HG02571 (cell line): ENCODE measurements around the gene OR6A2.
"Not testable (repeated sequence)": the region's sequence is repeated elsewhere in the genome, so short reads cannot be mapped to it uniquely, and the experiment has no call there.

ENCODE experiments used
- ATAC-seq: cut with Tn5 transposase; IDR thresholded peaks from one replicate; pipeline ENCODE4 v1.9.1; 2021; ENCODE audit warnings: mild to moderate bottlenecking, moderate library complexity; ENCODE audit not compliant: unreplicated experiment

OR6A2 gene

GRCh38 chr11:6799402-6799801 is at the start of gene OR6A2:
Gene OR6A2 (minus strand): TSS chr11:6799689. CDS start chr11:6795708, 3,981 bp downstream.
- ATAC-seq = no peak

GRCh38 chr11:6845383-6845782 is 45.9 kb upstream of the OR6A2 start, which contains the start of gene OR10A5:
Gene OR10A5 (plus strand): TSS chr11:6845683. CDS start chr11:6845683, 0 bp downstream.
- no peak for ATAC-seq

DNA sequence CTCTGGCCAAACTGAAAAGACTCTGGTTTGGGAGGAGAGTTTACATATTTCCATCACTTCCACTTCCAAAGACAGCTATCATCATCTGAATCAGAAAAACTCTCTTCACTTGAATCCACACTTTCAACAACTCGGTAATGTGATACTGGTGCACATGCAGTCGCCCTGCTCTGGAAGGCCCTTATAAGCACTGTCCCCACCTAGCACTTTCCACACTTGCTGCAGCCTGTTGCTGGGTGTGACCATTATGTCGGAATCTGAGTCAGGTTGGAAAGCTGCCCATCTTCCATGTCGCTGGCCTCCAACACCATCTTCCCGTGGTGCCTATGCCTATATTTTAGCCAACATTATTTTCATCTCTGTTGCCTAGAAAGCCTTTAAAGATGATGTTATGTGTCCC is 44.9 kb upstream of the OR6A2 start:
- ATAC-seq = no peak

- ATAC-seq = no peak
Measured at GRCh38 chr11:6843670-6844069, 44.2 kb upstream of the OR6A2 start.

GRCh38 chr11:6841694-6842093 is 42.2 kb upstream of the OR6A2 start:
- ATAC-seq = no peak

GRCh38 chr11:6834021-6834420 is 34.5 kb upstream of the OR6A2 start:
- no peak for ATAC-seq

- ATAC-seq = no peak
Measured at GRCh38 chr11:6833356-6833755, 33.9 kb upstream of the OR6A2 start.

DNA sequence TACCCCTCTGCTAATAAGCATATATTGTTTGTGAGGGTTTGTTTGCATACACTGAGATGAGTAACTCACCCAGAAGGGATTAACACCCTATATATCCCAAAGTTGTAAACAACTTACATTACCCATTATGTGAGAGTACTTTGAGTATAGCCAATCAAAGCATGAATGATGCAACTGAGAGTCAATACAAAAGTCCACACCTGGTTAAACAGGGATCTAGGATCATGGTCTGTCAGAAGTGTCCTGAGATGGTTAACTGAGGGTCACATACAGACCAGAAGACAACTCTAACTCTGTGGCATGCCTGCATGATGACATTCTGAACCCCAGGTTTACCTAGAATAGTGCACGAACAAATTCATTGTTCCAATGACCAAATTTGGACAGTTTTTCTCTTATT is 28.6 kb upstream of the OR6A2 start:
- no peak for ATAC-seq

DNA sequence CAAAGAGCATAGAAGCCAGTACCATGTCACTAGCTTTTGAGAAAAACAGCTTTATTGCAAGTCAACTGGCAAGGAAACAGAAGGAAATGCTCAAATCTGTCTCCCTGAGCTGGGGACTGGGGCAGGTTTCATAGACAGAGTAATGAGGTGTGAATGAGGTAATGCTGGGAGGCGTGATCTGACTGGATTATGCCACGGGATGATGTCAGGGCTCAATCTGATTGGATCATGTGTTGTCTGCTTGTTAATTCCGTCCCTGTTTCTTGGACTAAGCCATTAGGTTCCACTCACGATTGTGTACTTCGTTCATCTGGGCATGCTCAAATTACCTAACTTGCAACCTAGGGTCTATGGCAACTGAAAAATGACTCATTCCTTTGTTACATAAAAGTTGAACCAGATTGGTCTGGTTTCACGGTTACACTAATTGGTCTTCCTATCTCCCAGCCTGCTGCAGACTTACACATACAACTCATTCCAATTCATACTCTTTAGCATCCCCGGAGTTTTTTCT is 25.8 kb upstream of the OR6A2 start:
- no peak for ATAC-seq

- no peak for ATAC-seq
Measured at GRCh38 chr11:6824136-6824823, 24.8 kb upstream of the OR6A2 start.

DNA sequence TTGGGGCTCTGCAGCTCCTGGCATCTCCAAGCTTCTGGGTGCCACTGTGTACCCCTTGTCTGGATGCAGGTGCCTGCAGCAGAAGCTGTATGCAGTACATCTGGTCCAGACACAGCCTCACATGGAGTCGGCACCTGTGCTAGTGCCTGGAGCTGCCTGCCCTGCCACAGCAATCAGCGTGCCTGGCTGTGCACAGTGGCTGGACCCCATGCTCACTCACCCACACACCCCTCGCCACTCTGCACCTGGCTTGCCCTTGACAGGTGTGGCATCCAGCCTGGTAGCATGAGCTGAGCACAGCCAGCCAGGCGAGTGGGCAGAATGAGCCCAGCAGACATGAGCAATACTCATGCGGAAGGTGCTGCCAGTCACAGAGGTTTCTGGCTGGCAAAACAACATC is 19.5 kb upstream of the OR6A2 start:
- no peak for ATAC-seq

DNA sequence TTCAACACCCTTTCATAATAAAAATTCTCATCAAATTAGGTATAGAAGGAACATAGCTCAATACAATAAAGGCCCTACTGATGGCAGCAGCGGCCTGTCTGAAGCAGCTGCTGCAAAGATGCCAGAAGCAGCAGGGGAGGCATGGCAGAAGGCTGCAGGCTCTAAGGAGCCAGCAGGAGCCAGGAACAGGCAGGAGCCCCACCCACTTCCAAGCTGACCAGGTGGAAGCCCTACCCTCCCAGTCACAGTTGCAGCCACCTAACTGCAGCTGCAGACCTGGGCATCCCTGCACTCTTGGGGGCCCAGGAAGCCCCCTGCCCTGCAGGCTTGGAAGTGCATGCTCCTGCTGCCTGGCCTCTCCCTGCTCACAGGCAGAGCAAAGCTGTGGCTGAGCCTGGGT is 18.2 kb upstream of the OR6A2 start:
- no peak for ATAC-seq

DNA sequence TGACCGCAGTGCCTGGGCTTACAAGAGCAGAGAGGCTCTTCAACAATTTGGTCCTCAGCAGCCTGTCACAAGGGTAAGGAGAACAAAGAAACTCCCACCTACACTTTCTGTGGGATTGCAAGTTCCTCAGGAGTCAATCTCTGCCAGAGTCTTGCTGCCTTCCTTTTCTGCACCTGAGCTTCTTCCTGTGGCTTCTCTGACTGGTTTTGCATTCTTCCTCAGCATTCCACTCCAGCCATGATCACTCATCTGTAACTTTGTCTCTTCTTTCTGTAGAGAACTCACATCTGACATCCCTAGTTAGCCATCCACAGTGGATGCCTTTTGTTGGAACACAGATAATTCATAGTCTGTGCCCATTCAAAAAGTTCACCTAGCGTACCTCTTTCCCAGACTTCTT is 14.2 kb upstream of the OR6A2 start:
- no peak for ATAC-seq

DNA sequence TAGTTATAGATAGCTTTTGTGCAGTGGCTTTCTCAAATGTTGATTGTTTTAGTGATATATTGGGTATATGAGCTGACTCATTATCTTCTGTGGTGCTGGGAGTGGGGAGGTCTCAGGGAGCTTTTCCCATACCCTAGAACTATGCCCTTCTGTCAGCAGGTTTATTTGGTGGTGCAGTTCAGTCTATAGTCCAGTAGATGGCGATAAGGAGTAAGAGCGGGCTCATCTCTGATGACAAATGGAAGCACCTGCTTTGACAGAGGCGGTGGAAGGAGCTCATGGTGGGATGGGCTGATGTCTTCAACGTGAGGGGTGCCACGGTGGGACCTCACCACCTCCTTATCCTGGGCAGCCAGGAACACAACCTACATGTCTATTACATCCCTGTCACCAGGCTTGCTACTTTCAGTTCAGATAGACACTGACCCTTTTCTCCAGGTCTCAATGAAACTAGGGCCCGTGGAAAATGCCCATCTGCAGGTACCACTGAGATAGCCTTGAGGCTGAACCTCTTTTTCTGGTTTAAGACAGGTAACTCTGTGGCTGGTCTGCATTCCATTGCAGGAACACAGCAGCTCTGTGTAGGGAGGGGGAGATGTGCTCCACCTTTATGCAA is 13.0 kb upstream of the OR6A2 start:
- peak; percentile 77 for ATAC-seq

- ATAC-seq = not testable (repeated sequence)
Measured at GRCh38 chr11:6801075-6801474, 1.6 kb upstream of the OR6A2 start.

GRCh38 chr11:6794639-6795038 is 4.8 kb downstream of the OR6A2 start:
- no peak for ATAC-seq

DNA sequence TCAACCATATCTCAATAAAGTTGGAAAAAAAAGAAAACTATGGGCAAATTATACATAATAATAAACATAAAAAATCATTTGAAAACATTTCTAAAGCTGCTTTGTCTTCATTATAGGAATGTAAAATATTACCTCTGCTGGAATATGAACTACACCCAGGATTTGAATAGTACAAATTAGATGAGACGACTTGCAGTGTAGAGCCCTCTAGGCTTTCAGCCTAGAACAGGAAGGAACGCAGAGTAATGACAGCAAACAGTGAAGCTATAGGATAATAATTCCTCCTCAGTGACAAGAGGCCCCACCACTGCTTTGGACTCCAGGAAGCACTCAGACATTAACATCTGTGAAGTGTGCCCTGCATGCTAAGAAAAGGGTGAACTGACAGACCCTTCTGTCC is 8.9 kb downstream of the OR6A2 start:
- no peak for ATAC-seq

DNA sequence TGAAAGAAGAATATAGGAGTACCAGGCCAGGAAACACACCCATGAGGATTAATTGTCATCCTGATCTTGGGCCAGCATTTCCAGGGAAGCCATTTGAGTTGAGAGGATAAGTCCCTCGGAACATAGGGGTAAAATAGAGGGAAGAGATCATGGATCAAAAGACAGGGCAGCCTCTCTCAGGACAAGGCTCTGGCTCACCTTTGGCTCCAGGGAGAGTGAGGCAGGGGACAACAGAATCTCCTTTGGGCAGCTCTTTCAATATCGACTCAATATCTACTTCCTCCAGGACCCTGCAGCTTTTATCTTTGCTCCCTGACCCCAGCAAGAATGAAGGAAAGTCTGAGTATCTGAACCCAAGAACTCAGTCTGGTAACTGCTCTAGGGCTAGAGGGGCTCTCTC is 16.8 kb downstream of the OR6A2 start, which contains the start of gene OR2AG1:
OR2AG1 (plus strand) TSS at position 301 of the 400 bp plus-strand sequence. CDS start 2,018 bp downstream, outside the sequence.
- no peak for ATAC-seq

DNA sequence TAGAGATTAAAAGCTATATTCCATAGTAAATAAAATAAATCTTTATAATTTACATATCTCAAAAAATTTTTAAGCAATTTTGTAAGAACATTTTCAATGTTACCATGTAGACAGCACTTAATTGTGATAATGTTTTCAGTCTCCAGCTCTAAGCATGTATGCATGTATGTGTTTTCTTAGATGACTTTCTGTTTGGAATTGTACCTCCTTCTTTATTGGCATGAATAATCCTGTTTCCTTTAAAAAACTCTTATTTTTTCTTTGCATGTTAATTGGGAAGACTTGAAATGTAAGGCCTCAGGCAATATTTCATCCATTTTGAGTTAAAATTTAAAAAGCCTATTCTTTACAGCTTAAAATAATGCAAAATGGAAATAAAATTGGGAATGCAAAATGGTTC is 18.7 kb downstream of the OR6A2 start:
- no peak for ATAC-seq

DNA sequence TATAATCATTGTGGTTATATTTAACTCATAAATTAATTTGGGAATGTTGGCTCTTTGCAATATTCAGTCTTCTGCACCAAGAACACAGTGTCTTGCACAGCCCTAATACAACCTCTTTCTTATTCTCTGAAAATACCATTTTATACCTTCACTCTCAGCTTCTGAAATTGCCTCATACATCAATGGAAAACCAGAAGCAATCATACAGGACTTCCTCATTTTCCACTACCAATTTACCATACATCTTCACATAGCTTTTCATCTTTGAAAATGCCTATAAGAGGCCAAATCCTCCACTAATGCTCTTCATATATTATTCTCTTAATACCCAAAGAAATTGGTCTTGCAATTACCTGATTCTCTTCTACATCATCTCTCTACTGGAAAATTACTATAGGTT is 21.0 kb downstream of the OR6A2 start:
- no peak for ATAC-seq

DNA sequence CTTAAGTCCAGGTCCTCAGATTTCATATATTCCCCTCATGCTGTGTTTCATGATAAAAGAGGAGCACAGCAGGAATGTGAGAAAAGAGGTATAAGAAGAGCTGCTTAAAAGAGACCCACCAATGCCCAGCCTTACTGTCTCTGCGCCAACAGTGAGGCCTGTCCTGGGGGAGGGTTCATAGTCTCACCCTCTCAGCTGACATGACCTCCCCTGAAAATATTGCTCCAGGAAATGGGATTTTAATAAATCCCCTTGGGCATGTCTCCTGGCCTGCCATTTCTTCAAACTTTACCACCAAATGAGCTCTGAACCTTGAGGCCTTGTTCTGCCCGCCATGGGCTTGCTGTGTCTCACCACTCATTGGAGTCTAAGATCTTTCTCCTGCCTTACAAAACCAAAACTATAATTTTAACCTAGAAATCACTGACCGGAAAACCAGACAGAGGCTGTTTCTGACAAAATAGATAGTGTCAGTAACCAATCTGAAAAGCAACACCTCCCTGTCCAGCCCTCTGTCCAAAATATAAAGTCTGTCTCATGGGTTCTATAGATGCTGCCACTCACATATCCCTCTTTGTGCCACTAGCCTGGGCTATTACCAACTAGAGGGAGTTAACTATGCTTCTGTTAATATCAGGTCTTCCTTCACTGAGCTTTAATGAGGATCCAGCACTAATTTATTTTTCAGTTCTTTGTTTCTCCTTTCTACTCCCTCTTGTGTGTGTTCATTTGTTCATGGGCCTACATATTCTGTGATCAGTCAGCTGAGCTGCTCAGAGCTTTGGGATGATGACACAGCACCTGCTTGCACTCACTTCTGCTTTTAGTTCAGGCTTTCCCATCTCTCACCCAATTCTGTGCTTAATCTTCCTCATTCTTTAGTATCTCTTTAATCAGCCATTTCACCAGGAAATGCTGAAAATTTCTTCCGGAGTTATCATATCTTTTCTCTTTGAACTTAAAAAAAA is 27.3 kb downstream of the OR6A2 start, which contains the start of gene OR2AG2:
OR2AG2 (minus strand) TSS at position 51 of the 968 bp plus-strand sequence. CDS start 3,019 bp downstream, outside the sequence.
- peak; percentile 89 for ATAC-seq
